Measurements from ENCODE around the gene COL11A2.

Gene COL11A2

DNA sequence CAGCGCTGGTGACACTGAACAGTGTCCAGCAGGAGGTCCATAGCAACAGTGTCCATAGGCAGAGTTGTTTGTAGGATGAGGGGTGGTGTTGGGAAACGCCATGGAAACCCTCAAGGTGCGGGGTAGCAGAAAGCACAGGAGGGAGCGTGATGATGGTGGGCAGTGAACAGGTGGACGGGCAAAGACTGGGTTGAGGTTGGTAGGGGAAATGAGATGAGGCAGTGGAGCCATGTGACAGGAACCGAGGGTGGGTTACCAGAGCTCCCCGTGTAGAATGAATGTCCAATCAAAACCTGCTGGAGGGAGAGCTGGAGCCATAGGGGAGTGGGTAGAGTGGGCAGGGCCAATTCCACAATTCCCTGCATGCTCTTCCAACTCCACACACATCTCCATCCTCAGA is 78.5 kb downstream of the COL11A2 start:
- no peak for DNase-seq

All from fibroblast of skin of right biceps (primary cell).